Central memory CD8-positive, alpha-beta T cell (primary cell): ENCODE measurements around the gene SLC25A13.

Source experiments
- ATAC-seq: fragments of 150-1000 bp; cut with Tn5 transposase; replicated peaks from 2 replicates; pipeline ENCODE4 v1.10.0; 2022; ENCODE audit warnings: mild to moderate bottlenecking, moderate FRiP score, moderate number of reproducible peaks; ENCODE audit not compliant: poor library complexity, severe bottlenecking; ENCODE audit errors: extremely low read depth
- DNase-seq, 2 donors: peaks; one replicate each; pipeline ENCODE4 v3.0.0; 2021; ENCODE audit warnings: low spot score in 2 of 2
- H3K27ac Mint-ChIP-seq: one replicate; pipeline ENCODE4 v1.8.0; 2022; ENCODE audit warnings: low read depth, mild to moderate bottlenecking, moderate library complexity, mixed read lengths
- H3K27me3 Mint-ChIP-seq: one replicate; pipeline ENCODE4 v1.8.0; 2022; ENCODE audit warnings: mixed read lengths
- H3K36me3 Mint-ChIP-seq: one replicate; pipeline ENCODE4 v1.8.0; 2022; ENCODE audit warnings: mild to moderate bottlenecking, moderate library complexity, mixed read lengths; ENCODE audit not compliant: insufficient read depth
- H3K4me1 Mint-ChIP-seq: one replicate; pipeline ENCODE4 v1.8.0; 2022; ENCODE audit warnings: mixed read lengths
- H3K4me3 Mint-ChIP-seq: one replicate; pipeline ENCODE4 v1.8.0; 2022; ENCODE audit warnings: mild to moderate bottlenecking, moderate library complexity, mixed read lengths
- H3K9me3 Mint-ChIP-seq: one replicate; pipeline ENCODE4 v1.8.0; 2022; ENCODE audit warnings: mixed read lengths

Gene SLC25A13

DNA sequence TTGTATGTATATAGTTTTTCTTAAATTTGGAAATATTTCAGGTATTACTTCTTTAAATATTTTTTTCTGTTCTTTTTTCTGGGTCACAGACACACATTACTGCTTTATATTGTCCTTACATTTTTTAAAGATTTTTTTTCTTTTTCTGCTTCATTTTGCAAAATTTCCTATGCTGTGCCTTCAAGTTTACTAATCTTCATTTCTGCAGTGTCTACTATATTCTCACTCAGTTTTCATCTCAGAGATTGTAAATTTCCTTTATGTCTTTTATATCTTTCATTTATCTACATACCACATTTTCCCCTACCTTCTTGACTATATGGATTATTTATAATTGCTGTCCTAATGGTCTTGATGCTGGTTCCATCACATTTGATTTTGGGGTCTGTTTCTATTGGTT, 210.5 kb downstream of the SLC25A13 start:
- DNase-seq, result no peak
- H3K4me1 Mint-ChIP-seq, result no peaks in the 10 kb centered on the region
- H3K9me3 Mint-ChIP-seq, result no peaks in the 10 kb centered on the region
- H3K27ac Mint-ChIP-seq, result no peak overlapping the region
- no peak for ATAC-seq
- peaks cover 52% of the 10 kb centered on the region for H3K27me3 Mint-ChIP-seq
- no peaks in the 10 kb centered on the region for H3K36me3 Mint-ChIP-seq
- no peak overlapping the region for H3K4me3 Mint-ChIP-seq

DNA sequence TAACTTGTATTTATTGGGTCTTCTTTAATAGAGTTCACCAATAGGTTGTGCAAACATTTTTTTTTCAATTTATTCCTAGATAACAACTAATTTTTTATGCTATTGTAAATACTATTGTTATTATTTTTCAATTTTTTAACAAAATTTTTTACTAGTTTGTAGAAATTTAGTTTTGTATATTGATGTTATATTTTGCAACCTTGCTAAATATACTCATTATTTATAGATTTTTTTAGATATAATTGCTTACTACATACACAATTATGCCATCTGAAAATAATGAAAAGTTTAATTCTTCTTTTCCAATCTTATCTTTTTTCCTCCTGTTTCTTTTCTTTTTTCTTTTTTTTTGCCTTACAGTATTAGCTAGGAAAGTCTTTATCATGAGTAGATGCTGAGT, 216.9 kb downstream of the SLC25A13 start:
- ATAC-seq, result no peak
- Mint-ChIP-seq H3K9me3 (no peaks in the 10 kb centered on the region), H3K27me3 (peaks cover 13% of the 10 kb centered on the region), H3K27ac (no peak overlapping the region), H3K4me3 (no peak overlapping the region), H3K4me1 (no peaks in the 10 kb centered on the region), H3K36me3 (no peaks in the 10 kb centered on the region)
- no peak for DNase-seq

DNA sequence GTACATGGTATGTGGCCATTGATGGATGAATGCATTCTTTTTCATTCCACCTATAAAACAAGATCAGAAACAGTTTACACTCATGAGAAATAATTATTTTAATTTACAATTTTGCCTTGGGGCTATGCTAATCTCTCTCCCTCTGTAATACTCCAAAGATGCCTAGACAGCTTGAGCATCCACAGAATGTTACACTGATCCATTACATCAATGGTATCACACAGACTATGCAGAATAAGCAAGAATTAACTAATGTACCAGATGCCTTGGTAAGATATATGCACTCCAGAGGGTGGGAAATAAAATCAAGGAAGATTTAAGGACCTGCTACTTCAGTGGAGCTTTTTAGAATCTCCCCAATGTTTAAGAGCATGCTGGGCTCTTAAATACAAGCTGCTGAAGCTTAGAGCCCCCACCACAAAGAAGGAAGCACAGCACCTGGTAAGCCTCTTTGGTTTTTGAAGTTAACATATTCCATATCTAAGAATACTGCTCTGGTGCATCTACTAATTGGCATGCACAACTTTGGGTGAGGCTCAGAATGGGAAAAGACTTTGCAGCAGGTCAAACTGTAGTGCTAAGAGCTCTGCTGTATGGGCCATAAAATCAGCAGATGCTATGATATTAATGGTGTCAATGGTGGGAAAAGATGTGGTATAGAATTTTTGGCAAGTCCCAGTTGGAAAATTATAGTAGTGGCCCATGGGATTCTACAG, 219.6 kb downstream of the SLC25A13 start:
- Mint-ChIP-seq H3K27me3 (peaks cover 11% of the 10 kb centered on the region), H3K36me3 (no peaks in the 10 kb centered on the region), H3K27ac (no peak overlapping the region), H3K9me3 (no peaks in the 10 kb centered on the region), H3K4me1 (no peaks in the 10 kb centered on the region), H3K4me3 (no peak overlapping the region)
- DNase-seq, result no peak
- ATAC-seq, result no peak

DNA sequence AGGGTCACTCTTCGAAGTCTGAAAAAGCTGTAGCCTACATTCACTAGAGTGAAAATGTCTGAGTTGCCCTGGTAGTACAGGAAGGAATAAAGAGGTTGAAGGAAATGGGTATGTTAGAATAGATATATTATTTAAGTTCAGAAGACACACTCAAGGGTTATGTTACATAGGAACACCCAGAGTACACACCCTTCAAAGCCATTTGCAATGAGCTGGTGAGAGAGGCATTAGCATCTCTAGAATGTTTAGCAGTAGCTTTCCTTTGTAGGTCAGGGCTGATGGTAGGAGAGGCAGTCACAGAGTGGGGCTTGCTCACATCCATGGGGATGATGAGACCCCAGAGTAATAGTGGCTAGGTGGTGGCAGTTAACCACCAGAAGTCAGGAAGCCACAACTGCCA, 221.2 kb downstream of the SLC25A13 start:
- H3K27me3 Mint-ChIP-seq, result peaks cover 13% of the 10 kb centered on the region
- H3K36me3 Mint-ChIP-seq, result no peaks in the 10 kb centered on the region
- H3K27ac Mint-ChIP-seq, result no peak overlapping the region
- no peaks in the 10 kb centered on the region for H3K4me1 Mint-ChIP-seq
- no peak overlapping the region for H3K4me3 Mint-ChIP-seq
- ATAC-seq (no peak), DNase-seq (no peak)
- H3K9me3 Mint-ChIP-seq, result no peaks in the 10 kb centered on the region

DNA sequence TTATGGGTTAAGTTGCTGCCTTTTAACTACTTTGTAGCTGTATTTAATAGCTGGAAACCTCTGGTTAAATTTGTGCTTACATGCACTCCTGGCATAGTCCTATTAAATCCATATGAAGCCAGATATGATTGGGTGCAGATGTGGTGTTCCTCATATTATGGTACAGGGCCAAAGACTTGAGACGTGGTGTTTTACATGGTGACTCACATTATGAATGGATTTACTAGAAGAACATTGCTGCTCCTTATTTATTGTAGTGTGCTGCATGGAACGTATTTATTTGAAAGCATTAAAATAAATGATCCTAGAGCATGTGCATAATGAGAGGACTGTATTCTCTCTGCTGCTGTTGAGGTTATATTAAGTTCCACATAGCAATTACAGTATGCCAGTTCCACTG, 224.1 kb downstream of the SLC25A13 start:
- Mint-ChIP-seq H3K36me3 (no peaks in the 10 kb centered on the region), H3K4me1 (no peaks in the 10 kb centered on the region), H3K9me3 (no peaks in the 10 kb centered on the region), H3K27ac (no peak overlapping the region), H3K4me3 (no peak overlapping the region), H3K27me3 (peaks cover 34% of the 10 kb centered on the region)
- ATAC-seq (no peak), DNase-seq (no peak)

DNA sequence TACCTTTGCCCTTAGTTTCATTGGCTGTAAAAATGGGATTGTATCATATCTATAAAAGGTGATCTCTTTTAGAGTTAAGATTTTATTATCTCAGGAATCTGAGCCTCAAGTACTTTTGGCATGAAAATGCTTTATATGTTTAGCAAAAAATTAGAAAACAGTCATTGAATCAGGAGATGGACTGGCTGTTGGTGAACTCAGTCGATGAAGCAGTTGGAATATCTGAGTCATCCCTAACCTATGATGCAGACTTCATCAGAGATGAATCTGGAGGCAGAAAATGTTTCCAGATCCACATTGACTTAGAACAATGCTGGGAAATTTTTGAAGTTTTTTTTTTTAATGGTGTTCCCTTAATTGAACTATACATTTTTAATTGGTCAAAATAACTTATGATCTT, 228.5 kb downstream of the SLC25A13 start:
- H3K9me3 Mint-ChIP-seq, result no peaks in the 10 kb centered on the region
- H3K36me3 Mint-ChIP-seq, result no peaks in the 10 kb centered on the region
- H3K4me1 Mint-ChIP-seq, result no peaks in the 10 kb centered on the region
- H3K27me3 Mint-ChIP-seq, result peaks cover 57% of the 10 kb centered on the region
- ATAC-seq, result no peak
- DNase-seq, result no peak
- no peak overlapping the region for H3K27ac Mint-ChIP-seq
- H3K4me3 Mint-ChIP-seq, result no peak overlapping the region

DNA sequence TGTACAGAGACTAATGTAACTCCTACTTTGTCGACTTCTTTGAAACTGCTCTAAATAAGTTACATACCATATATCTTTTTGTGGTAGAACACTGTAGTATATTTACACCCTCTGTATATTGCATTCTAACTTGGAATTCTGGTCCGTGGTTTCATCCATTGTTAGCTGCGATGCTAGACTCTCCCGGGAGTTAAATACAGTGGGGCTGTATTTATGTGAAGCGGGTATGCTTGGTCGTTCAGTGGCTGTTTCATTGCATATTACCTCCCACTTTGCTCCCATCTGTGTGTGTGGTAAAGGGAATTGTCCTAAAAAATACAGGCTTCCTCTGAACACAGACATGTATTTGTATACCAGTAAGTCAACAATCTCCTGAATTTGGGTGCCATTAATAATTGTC, 231.1 kb downstream of the SLC25A13 start:
- no peaks in the 10 kb centered on the region for H3K36me3 Mint-ChIP-seq
- no peaks in the 10 kb centered on the region for H3K4me1 Mint-ChIP-seq
- no peaks in the 10 kb centered on the region for H3K9me3 Mint-ChIP-seq
- no peak overlapping the region for H3K4me3 Mint-ChIP-seq
- peaks cover 53% of the 10 kb centered on the region for H3K27me3 Mint-ChIP-seq
- H3K27ac Mint-ChIP-seq, result no peak overlapping the region
- ATAC-seq (no peak), DNase-seq (no peak)

DNA sequence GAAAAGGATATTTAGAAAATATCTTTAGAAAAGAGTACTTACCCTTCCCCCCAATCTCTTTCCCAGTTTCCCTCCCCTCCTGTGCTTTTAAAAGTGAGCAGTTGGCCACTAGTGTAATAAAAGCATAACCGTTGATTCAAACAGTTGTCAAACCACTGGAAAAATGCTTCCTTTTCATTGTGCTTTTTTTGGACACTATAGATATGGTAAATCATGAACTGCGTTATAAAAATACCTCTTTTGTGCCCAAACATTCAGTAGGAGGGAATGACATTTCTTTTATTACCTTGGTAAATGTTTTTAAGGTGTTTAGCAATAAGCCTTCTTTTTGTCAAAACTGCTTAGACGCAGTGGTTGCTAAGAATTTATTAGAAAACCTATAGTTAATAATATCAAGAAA, 232.4 kb downstream of the SLC25A13 start:
- ATAC-seq (no peak), DNase-seq (no peak)
- H3K36me3 Mint-ChIP-seq, result no peaks in the 10 kb centered on the region
- H3K4me3 Mint-ChIP-seq, result no peak overlapping the region
- no peaks in the 10 kb centered on the region for H3K4me1 Mint-ChIP-seq
- no peaks in the 10 kb centered on the region for H3K9me3 Mint-ChIP-seq
- H3K27ac Mint-ChIP-seq, result no peak overlapping the region
- peaks cover 41% of the 10 kb centered on the region for H3K27me3 Mint-ChIP-seq

DNA sequence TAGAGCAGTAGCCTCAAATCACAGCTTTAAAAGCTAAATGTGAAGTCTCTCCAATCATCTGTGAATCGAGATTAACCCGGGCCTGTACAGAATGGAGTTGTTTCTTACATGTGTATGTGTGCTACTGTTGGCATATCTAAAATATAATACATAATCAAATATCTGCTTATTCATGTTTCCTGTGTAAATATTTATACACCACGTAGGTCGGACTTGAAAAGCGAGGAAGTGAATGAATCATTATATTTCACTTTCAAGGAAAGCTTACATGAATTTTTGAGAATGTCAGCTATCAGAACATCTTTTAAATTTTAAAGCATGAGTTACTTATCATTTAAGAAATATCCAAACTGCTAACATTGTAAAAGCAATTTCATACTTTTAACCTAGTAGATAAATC, 233.3 kb downstream of the SLC25A13 start:
- Mint-ChIP-seq H3K27ac (no peak overlapping the region), H3K4me3 (no peak overlapping the region), H3K9me3 (no peaks in the 10 kb centered on the region), H3K27me3 (peaks cover 36% of the 10 kb centered on the region), H3K4me1 (no peaks in the 10 kb centered on the region), H3K36me3 (no peaks in the 10 kb centered on the region)
- DNase-seq, result no peak
- ATAC-seq, result no peak

DNA sequence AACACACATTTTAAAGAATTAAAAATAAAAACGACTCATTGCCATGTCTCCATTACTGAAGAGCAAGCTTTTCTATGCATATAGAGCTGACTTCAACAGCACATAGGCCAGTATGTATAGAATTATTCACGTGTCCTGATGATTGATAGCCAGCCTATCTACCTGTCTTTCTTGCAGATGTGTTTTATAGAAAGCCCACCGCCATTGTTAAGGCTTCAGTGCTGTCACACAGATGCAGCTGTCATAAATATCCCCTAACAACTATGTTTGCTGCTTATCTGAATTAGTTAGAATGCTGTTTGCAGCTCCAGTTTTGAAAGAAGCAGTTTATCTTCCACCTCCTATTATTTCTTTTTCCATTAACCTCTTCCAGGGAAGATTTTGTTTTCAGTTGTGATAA, 235.9 kb downstream of the SLC25A13 start:
- DNase-seq (no peak), ATAC-seq (no peak)
- H3K4me3 Mint-ChIP-seq, result no peak overlapping the region
- H3K9me3 Mint-ChIP-seq, result no peaks in the 10 kb centered on the region
- H3K4me1 Mint-ChIP-seq, result no peaks in the 10 kb centered on the region
- H3K27ac Mint-ChIP-seq, result no peak overlapping the region
- H3K27me3 Mint-ChIP-seq, result peaks cover 32% of the 10 kb centered on the region
- no peaks in the 10 kb centered on the region for H3K36me3 Mint-ChIP-seq

DNA sequence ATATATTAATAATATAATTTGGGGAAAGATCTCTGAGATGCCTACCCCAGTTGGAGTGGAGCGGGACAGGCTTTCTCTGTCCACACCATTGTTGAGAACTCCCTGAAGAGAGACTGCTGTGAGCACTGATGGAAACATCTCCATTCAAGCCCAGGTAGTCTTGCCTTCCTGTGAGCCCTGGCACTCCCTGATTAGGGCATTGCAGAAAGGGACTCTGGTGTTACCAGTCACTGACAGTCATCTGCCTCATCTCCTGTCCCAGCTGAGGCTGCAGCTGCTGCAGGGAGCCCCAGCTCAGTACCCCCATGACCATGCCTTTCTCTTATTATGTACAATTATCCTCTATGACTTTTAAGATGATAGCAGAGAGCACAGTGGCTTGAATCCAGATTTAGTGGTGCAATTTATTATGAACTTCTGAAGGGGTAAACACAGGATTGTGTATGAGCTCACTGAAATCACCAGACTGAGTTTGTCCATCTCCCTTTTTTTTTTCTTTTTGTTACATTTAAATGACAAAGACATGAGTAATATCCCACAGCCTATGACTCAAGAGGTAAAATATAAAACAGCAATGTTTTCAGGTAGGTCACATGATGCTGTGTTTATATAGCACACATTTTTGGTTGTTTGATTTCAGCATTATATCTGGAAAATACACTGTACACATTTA, 236.9 kb downstream of the SLC25A13 start:
- Mint-ChIP-seq H3K4me1 (no peaks in the 10 kb centered on the region), H3K27ac (no peak overlapping the region), H3K36me3 (no peaks in the 10 kb centered on the region), H3K9me3 (no peaks in the 10 kb centered on the region), H3K27me3 (peaks cover 32% of the 10 kb centered on the region), H3K4me3 (no peak overlapping the region)
- ATAC-seq (no peak), DNase-seq (no peak)

DNA sequence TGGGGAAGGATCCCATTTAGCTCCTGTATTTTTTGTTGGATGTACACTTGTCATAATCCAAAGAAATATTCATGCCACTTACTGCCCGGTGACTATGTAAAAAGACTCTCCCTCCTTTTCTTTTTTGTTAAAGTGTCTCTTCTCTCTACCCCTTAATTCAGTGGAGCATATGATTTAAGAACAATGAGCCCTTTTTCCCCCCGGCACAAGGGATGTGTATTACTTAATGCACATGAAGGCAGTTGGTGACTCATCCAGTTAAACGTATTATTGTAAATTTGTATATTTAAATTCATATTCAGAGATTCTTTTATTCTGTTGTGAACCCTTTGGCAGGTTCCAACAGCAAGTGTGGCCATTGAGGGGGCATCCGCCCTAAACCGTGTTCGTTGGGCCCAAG, 241.9 kb downstream of the SLC25A13 start:
- Mint-ChIP-seq H3K36me3 (no peaks in the 10 kb centered on the region), H3K9me3 (no peaks in the 10 kb centered on the region), H3K4me1 (peaks cover 7% of the 10 kb centered on the region), H3K4me3 (no peak overlapping the region), H3K27ac (no peak overlapping the region), H3K27me3 (peaks cover 54% of the 10 kb centered on the region)
- DNase-seq (no peak), ATAC-seq (no peak)

DNA sequence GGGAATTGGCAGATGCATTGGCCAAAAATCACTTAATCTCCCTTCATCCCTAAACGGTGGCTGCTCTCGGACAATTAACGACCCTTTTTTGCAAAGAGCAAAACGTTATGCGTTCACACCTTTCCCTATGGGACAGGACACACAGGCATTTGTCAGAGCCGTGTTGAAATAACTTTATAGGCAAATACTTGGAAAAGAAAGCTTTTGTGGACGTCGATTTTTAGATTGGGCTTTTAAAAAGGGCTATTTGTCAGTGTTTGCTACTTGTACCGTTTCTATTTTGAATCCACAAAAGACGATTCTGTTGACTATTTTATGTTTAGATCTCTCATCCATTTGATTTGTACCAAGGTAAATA, 245.6 kb downstream of the SLC25A13 start:
- DNase-seq, result no peak
- Mint-ChIP-seq H3K4me1 (peaks cover 7% of the 10 kb centered on the region), H3K27ac (no peak overlapping the region), H3K4me3 (peak overlapping the region; percentile 66), H3K27me3 (peaks cover 57% of the 10 kb centered on the region), H3K36me3 (no peaks in the 10 kb centered on the region), H3K9me3 (no peaks in the 10 kb centered on the region)
- ATAC-seq, result no peak
